Lower lobe of right lung (tissue), 2 donors: ENCODE results near the gene OTOP2. TPM values are rescaled to one million over a fixed set of nuclear protein-coding genes. Genes with fewer than 3 reads are reported as not detected.

Source experiments
- ATAC-seq, 2 donors: fragments of 200-7000 bp; cut with Tn5 transposase; one replicate each; pipeline ENCODE4 v1.9.1; 2020 to 2022; ENCODE audit warnings: mild to moderate bottlenecking in 2 of 2, moderate library complexity in 2 of 2
- DNase-seq: peaks from one replicate; pipeline ENCODE4 v3.0.0-alpha.2; 2020
- H3K27ac ChIP-seq: fragments of 200-600 bp; one replicate; pipeline ENCODE4 v1.8.0; 2022
- H3K27me3 ChIP-seq: fragments of 200-600 bp; one replicate; pipeline ENCODE4 v1.8.0; 2022; ENCODE audit warnings: low read depth
- H3K36me3 ChIP-seq: fragments of 200-600 bp; one replicate; pipeline ENCODE4 v1.8.0; 2022; ENCODE audit warnings: mild to moderate bottlenecking
- H3K4me1 ChIP-seq: fragments of 200-600 bp; one replicate; pipeline ENCODE4 v1.8.0; 2022
- H3K4me3 ChIP-seq: fragments of 200-600 bp; one replicate; pipeline ENCODE4 v1.8.0; 2022; ENCODE audit warnings: mild to moderate bottlenecking
- H3K9me3 ChIP-seq: fragments of 200-600 bp; one replicate; pipeline ENCODE4 v1.8.0; 2022
- CTCF ChIP-seq: fragments of 200-600 bp; IDR thresholded peaks from one replicate; pipeline ENCODE4 v1.8.0; 2022; ENCODE audit warnings: antibody characterized with exemption, mild to moderate bottlenecking
- intact Hi-C: fragments of 100-400 bp; cut with DNase I; formaldehyde crosslinking; loops from one replicate; pipeline ENCODE4 v1.11.0; 2022
- total RNA-seq: library from RNA; stranded (reverse); fragmentation: NEBNext Ultra II Directional; extraction: Animal tissue kit (Norgen Biotek cat#: 25700); gene quantifications from one replicate; pipeline ENCODE4 v1.2.1, GENCODE V29; 2021
- donor health status: DM: no; HTN: yes; CAD: no; lungs with severe emphysema.

The OTOP2 gene
- total RNA-seq, 1 donor from 2014 or later, result not detected

GRCh38 chr17:74923538-74924249, 379 bp upstream of the OTOP2 start:
- peak; percentile 89 for TF ChIP-seq CTCF
- peak; percentile 84 to 88 for ATAC-seq
- intact Hi-C loops, result no loop called here

GRCh38 chr17:74925242-74925641, 1.2 kb downstream of the OTOP2 start:
- DNase-seq (peak; percentile 23), ATAC-seq (no peak)
- Histone ChIP-seq H3K9me3 (no peaks in the 10 kb centered on the region), H3K4me1 (peaks cover 22% of the 10 kb centered on the region), H3K36me3 (no peaks in the 10 kb centered on the region), H3K27me3 (peaks cover 76% of the 10 kb centered on the region), H3K27ac (no peak overlapping the region), H3K4me3 (no peak overlapping the region)
- intact Hi-C loops, result no loop called here
- TF ChIP-seq CTCF, result no peak

More at GRCh38 chr17:74923538-74924249, 379 bp upstream of the OTOP2 start:
- H3K9me3 ChIP-seq, result no peaks in the 10 kb centered on the region
- no peak overlapping the region for H3K27ac ChIP-seq
- peaks cover 85% of the 10 kb centered on the region for H3K27me3 ChIP-seq
- peak overlapping the region; percentile 47 for H3K4me3 ChIP-seq
- peaks cover 22% of the 10 kb centered on the region for H3K4me1 ChIP-seq
- peak; percentile 85 for DNase-seq
- H3K36me3 ChIP-seq, result no peaks in the 10 kb centered on the region

GRCh38 chr17:74928786-74929185, 4.7 kb downstream of the OTOP2 start:
- TF ChIP-seq CTCF, result no peak
- Histone ChIP-seq H3K36me3 (no peaks in the 10 kb centered on the region), H3K27me3 (peaks cover 70% of the 10 kb centered on the region)

GRCh38 chr17:74930535-74931036, 6.5 kb downstream of the OTOP2 start:
- H3K27me3 ChIP-seq, result peaks cover 65% of the 10 kb centered on the region
- no peak for ATAC-seq

More at GRCh38 chr17:74928786-74929185, 4.7 kb downstream of the OTOP2 start:
- no peaks in the 10 kb centered on the region for H3K9me3 ChIP-seq
- DNase-seq (no peak), ATAC-seq (no peak)
- peaks cover 10% of the 10 kb centered on the region for H3K4me1 ChIP-seq
- no peak overlapping the region for H3K27ac ChIP-seq
- intact Hi-C loops, result no loop called here
- no peak overlapping the region for H3K4me3 ChIP-seq

GRCh38 chr17:74935048-74935447, 11.0 kb downstream of the OTOP2 start:
- H3K4me3 ChIP-seq, result no peak overlapping the region
- H3K4me1 ChIP-seq, result no peaks in the 10 kb centered on the region
- ATAC-seq (no peak), DNase-seq (no peak)
- no peaks in the 10 kb centered on the region for H3K36me3 ChIP-seq
- H3K27ac ChIP-seq, result no peak overlapping the region
- no peaks in the 10 kb centered on the region for H3K9me3 ChIP-seq
- TF ChIP-seq CTCF, result no peak
- H3K27me3 ChIP-seq, result peaks cover 76% of the 10 kb centered on the region
- intact Hi-C loops, result no loop called here

More at GRCh38 chr17:74930535-74931036, 6.5 kb downstream of the OTOP2 start:
- Histone ChIP-seq H3K9me3 (no peaks in the 10 kb centered on the region), H3K4me3 (no peak overlapping the region), H3K27ac (no peak overlapping the region), H3K4me1 (no peaks in the 10 kb centered on the region), H3K36me3 (no peaks in the 10 kb centered on the region)
- intact Hi-C loops, result no loop called here
- DNase-seq, result peak; percentile 35
- no peak for TF ChIP-seq CTCF
